CD4-positive, alpha-beta T cell treated with Interleukin-1 beta for 1 hour (primary cell): ENCODE results near the gene KIF25.

ENCODE experiments used
- DNase-seq, 2 donors: peaks; one replicate each; pipeline ENCODE4 v3.0.0-alpha.2; 2020 to 2022

KIF25 gene

DNA sequence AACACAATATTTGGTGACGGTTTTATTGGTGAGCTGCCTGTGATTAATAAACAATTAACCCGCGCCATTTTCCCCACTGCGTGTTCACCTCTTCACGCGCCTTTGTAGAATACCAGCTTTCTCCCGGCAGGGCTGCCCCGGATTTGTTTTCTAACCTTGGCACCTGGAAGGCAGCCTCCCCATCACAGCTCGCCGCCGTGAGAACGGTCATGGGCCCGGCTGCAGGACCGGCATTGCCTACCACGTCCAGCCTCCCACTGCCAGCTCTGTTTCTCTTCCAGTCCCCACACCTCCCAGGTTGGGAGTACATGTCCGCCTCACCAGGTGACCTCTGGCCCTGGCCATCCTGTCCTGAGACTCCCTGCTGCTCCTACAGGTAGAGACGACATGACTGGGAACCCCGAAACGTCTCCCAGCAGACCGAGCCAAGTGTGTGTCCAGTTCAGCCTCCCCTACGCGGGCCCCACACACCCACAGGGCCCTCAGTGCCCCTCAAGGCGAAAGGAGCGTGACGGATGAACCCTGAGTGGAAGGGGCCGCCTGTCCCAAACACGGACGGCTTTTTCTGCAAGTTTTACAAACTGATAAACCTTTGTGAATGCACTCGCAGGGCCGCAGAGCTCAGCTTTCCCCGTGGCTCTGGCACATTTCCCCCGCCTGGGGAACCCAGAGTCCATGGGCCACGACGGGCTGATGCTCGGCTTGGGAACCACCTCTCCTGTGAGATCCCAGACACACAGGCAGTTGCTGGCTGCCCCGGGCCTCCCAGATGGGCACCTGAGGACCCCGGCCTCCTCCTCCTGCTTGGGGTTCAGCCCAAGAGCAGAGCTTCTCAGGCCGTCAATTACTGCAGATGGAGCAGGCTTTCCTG, 55.9 kb downstream of the KIF25 start:
- no peak for DNase-seq

DNA sequence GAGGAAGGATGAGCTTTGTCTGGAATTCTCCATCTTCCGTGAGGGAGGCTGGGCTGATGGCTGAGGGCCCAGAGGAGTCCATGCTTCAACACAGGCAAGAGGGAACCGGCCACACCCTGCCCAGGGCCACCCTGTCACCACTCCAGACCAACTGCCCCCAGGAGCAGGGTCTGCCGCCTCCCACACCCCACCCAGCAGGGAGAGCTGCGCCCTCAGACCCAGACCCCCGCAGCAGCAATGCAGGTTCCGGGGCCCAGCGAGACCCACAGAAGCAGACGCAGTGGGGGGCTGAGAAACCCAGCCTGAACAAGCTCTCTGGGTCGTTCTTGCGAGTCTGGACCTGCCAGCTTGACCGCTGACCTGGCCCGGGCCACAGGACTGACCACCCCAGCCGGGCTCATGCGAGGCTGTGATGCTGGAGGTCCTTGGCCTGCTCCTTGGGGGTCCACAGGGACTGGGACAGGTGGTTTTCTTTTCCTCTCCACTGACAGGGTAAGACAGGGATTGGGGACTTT, 56.5 kb downstream of the KIF25 start:
- DNase-seq = no peak

DNA sequence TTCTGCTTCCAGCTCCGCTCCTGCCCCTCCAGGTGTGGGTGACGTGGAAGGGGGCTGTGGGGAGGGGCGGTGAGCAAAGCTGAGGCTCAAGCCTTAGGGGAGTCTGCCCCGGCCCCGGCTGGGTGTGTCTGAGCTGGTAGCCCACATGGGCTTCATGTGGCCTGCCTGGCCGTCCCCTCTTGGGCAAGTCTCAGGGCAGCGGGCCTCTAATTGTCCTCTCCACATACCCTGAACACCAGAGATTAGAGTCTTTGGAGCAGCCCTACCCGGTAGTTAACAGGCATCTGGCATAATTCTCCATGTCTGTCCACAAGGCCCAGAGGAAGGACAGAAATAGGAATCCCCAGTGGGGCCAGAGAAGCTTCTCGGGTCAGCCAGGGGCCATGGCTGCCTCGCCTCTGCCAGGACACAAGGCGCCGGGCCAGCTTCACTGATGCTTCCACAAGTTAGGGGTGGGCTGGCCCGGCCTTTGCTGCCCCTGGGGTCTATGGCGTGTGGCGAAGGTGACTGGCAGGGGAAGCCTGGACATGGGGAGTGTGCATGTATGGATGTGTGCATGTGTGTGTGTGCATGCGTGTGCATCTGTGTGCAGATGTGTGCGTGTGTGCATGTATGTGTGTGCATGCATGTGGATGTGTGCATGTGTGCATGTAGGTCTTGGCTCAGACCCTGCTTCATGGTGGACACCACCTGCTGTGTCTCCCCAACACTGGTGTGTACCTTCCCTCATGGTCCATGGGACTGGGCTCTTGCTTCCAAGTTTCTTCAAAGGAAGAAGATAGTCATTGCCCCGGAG, 57.5 kb downstream of the KIF25 start:
- no peak for DNase-seq

DNA sequence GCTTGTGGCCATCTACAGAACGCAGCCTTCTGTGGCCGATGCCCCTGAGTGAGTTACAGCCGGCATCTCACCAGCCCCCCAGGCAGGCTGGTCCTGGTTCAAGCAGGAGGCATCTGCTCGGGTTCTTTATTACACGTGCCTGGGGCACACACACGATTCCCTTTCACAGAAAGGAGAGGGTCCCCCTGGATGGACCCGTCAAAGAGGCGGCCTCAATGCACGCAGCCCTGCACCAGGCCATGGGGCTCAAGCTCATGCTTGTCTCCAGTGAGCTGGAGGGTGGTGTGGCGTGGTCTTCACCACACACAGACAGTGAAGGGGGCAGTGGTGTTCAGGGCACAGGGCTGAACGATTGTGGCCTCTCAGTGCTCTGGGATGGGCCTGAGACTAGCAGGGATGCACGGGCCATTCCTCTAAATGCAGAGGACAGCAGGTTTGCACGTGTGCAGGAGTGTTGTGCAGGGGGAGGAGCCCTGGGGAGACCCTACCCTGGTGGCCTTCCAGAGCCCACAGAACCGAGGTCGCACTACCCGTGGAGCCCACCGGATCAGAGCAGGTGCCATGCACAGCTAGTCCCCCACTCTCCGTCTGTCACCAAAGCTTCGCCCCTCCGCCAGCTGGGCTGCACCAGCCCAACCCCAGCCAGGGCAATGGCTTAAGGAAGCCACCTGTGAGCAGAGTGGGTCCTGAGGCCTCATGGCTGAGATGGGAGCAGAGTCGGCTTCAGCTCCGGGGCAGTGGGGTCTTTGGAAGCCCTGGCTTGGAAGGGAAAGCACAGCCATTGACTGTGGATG, 58.4 kb downstream of the KIF25 start:
- no peak for DNase-seq

DNA sequence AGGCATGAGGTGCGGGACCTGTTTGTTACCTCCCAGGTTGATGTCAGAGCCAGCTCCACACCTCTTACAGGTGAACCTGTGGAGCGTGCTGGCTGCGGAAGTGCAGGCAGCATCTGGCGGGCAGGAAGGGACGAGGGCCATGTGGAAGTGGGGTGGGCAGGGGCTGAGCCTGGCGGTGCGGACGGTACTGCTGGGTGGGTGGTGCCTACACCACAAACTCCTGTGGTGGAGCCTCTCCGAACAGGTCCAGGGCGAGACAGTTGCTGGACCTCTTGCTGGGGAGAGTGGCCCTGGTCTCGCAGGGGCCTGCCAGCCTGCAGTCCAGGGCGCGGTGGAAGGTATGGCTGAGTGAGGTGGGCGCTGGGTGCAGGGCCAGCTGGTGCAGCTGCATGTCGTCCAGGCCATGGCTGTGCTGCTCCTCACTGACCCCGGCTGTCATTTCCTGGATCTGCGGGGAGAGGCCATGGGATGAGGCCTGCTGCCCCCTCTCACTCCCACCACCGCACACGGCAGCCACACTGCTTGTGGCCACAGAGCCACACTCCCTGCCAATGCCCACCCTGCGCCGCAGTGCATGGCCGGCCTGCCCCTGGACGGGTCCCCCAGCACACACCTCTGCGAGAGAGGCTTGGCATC, 59.5 kb downstream of the KIF25 start:
- DNase-seq = no peak

DNA sequence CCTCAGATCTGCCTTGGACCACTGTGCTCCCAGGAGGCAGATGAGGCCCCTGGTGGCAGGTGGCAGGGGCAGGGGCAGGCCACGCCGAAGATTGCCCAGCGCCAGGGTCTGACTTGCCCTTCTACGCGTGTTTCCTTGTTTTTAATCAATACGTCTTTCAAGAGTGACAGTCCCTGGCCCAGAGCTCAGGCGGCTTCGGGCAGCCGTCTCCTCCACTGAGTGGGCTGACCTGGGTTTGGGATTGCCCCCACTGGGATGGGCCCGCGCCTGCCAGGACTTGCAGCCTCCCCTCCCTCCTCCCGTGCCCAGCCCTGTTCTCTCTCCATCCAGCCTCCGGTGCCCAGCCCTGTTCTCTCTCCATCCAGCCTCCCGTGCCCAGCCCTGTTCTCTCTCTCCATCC, 60.4 kb downstream of the KIF25 start:
- DNase-seq = no peak

DNA sequence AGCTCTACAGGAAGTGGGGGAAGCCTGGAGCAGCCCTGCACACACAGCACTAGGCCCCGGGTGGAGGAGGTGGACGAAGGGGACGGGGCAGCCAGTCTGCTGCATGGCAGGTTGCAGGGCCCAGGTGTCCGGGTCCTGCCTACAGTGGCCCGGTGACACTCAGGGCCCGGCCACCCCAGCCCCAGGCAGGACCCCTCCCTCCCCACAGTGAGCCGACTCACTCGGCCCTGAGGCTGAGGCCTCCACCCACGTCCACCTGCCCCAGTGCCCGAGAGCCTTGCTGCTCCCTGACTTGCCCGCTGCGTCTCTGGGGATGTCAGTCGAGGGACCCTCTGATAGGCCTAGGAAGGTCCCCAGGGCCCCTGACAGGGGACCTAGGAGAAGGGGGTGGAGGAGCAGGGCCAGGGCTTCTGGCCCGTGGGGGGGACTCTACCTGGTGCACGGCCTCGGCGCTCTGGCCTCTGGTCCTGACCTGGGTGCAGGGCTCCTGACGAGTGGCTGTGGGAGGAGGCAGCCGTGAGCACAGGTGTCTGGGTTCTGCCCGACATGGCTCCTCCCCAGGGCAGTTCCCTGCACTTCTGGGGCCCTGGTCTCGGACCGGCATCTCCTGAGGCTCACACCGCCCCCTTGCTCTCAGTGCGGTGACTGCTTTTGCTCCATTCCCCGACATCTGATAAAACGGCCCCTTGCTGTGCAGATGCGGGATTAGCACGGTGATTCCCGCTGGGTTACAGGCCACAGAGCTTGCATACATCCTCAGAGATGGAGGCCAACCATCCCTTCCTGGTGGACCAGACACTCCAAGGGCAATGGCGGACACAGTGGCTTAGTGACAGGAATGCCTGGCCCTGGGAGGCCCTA, 61.5 kb downstream of the KIF25 start:
- no peak for DNase-seq

DNA sequence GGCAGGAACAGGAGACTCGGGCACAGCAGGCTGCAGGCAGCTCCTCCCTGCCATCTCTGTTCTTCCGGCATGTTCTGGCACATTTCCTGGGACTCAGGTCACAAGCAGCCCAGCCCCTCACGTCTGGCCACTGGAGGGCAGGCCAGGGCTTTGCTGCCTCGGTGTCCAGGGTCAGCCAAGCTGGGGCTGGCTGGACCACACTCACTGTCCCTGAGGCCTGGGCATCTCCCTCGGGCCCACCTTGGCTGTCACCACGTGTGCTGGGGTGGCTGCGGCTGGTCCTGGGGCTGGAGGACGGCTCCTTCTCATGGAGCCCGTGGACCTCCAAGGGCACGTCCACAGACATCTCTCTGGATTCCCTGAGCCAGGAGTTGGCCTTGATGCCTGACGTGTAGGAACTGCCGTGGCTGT, 63.1 kb downstream of the KIF25 start:
- no peak for DNase-seq

DNA sequence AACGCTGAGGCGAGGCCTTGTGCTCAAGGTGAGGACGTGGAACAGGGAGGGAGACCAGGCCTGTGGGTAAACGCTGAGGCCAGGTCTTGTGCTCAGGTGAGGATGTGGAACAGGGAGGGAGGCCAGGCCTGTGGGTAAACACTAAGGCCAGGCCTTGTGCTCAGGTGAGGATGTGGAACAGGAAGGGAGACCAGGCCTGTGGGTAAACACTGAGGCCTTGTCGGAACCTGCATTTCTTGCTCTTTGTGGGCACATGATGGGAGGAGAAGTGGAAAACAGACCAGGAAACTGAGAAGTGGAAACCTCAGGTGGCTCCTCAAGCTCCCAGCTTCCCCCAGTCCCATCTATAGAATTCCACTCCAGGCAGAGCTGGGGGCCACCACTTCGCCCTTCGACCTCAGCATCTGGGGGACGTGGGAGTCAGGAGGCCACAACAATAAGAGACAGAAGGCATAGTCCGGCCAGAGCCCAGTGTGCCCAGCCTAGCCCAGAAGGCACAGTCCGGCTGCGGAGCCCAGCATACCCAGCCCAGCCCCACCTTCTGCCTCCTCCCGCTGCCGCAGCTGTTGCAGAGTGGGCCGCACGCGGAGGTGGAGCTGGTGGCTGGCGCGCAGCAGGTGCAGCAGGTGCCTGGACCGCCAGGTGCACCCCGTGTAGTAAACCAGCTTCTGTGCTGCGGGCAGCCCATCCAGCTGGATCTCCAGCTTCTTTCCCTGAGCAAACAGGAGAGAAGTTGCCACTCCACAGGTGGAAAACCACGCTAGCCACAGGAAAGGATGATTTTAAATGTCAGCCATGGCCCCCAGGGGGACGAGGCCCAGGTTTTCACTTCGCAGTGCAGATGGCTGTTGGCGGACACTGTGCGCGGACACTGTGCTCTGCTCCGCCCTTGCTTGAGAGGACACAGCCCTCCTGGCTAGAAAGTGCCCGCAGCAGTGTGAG, 64.1 kb downstream of the KIF25 start:
- DNase-seq = no peak

DNA sequence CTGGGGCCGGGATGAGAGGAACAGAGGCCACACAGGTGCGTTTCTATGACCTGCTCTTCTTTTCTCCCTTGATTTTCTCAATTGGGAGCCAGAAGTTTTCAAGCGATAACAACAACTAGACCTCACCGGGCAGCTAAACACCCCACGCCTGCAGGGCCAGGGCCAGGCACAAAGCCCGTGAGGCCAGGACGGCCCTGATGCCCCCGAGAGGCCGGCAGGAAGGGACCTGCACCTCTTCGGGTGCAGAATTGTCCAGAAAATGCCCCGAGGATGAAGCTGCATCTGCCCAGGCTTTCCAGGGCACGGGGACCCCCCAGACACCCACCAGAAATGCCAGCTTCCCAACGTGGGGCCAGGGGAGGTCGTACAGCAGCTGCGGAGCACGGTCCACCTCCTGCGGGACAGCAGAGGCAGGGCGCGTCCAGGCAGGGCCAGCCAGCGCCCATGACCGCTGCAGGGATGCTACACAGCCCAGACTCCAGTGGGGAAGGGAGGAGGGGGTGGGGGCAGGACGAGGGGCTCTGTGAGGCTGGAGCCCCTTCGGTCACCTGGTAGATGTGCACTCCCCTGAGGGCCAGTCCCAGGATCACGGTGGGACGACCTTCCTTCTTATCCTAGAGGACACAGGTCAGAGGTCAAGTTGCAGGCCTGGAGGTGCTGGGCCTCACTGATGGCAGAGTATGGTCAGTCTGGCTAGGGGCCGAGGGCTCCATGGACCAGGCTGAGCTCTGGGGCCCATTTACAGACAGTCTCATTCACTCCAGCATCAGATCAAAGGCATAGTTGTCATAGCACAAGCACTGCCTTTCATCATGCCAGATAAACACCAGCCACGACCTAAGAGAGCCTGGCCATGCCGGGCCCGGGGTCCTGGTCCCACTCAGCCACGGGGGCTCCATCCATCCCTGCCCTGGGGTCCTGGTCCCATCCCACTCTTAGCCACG, 65.1 kb downstream of the KIF25 start:
- DNase-seq = no peak

DNA sequence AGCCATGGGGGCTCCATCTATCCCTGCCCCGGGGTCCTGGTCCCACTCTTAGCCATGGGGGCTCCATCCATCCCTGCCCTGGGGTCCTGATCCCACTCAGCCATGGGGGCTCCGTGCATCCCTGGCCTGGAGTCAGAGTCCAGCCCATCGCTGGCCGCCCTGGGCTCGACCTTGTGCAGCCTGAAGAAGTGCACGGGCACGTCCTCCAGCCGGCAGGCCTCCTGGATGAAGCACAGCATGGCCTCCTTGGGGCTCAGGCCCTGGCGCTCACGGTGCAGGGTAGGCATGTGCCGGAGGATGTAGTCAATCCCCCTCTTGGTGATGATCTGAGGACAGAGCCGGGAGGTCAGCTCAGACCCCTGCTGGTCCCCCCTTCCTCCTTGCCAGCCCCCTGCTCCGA, 66.0 kb downstream of the KIF25 start:
- no peak for DNase-seq

DNA sequence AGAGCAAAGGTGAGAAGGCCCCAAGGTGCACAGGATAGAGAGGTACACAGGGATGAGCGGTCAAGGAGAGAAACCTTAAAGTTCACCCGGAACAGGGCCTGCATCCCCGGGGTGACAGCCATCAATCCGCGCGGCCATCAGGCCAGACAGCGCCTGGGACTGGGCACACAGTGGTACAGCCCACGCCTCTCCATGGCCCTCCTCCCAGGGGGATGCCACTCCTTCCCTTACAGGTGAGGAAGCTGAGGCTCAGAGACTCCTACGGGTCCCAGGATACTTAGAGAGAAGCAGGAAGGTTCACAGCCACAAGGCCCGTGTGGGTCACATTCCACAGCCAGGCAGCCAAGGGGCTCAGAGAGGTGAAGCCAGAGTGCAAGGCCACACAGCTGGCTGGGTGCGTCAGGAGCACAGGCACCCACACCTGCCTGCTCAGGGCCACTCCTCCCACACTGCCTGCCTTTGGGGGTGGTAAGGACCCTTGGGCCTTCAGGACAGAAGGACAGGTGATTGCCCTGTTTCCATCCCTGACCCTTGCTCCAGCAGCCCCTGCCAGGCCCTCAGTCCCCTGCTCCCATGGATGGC, 66.8 kb downstream of the KIF25 start:
- DNase-seq = no peak

DNA sequence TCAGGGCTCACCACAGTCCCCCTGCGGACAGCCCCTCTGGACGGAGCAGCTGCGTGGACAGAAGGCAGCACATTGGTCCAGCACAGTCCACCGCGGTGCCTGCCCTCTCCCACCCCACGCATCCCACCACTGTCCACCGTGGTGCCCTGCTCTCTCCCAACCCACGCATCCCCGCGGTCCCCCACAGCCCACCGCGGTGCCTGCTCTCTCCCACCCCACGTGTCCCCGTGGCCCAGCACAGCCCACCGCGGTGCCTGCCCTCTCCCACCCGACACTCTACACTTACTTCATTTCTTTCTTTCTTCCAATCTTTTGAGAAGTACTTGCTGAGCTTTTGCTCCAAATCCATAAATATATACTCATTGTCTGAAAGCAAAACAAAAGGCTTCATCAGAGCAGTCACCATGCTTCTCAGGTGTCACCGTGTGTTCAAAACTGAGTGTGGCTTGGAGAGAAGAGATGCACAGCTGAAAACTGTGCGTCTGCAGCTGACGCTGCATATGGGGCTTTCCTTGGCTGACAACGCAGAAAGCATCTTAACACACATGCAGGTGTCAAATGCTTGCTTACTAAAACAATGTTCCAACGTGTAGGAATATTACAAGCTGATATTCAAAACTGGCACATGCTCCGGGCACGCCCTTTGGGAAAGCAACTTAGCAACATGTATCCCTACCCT, 69.7 kb downstream of the KIF25 start:
- DNase-seq = no peak

DNA sequence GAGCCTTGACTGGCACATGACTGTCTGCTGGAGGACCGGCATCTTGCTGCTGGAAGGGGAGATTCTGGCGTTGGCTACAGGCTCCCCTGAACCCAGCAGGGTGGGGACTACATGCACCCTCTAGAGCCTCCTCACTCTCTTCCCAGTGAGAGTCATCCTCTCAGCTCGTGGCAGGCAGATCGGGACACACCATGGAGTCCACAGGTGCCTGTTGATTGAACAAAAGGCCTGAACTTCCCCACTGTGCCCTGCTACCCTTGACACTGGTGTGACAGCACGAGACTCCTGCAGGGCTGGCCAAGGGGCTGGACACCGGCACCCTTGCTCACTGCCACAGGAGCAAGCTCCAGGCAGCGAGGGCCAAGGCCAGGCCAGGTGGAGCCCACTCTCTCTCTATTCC, 73.3 kb downstream of the KIF25 start:
- DNase-seq = no peak

DNA sequence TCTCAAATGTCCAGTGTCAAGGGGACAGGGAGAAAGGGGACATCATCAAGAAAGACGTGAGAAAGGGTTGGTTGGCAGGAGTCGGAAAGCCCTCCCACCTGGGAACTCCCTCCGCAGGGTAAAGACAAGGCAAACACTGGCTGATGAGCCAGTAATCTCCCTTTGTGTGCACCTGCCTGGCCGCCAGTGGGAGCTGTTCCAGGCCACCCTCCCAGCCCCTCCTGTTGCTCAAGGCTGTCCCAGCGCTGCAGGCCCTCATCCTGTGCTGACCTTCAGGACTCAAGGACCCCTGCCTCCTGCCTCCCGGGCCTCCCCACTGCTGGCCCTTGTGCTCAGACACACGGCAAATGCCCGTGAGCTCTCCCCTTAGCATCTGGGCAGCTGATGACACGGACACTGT, 74.1 kb downstream of the KIF25 start:
- no peak for DNase-seq

DNA sequence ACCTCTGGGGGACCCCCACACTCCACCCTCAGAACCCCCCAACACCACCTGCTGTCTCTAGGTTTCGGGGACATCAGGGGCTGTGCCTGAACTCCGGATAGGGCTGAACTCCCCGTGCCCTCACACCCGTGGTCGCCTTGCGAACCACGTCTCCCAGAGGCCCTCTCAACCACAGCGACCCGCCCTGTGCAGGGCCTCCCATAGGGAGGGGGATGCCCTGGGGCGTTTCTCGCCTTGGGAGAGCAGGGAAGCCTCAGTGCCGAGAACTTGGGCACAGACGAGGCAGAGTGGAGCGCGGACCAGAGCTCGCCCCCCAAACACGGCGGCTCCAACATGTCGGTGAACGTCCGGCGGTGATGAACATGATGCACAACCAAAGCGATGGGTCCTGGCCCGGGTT, 74.8 kb downstream of the KIF25 start:
- no peak for DNase-seq

DNA sequence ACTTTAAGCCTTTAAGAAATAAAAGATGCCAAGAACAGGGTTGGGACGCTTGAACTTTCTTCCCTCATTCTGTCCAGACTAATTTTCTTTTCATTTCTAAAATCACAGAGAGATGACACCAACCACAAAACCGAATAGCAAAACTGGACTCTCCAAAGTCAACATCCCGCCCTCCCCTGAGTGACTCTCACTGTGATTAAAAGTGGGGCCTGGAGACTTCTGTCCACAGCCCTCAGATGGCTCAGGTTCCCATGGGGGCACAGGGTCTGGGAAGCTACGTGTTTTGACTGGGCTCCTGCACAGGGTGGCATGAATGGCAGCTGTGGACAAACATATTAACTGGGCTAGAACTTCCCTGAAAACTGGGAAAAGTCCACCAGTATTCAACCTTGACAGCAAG, 75.3 kb downstream of the KIF25 start:
- DNase-seq = no peak
